Neural cell (in vitro differentiated cells): ENCODE data around the gene LDLRAD4.

Experiments
- CTCF ChIP-seq: fragments of 450-650 bp; IDR thresholded peaks from 2 replicates; pipeline ENCODE4 v1.5.1; 2014; ENCODE audit warnings: antibody characterized with exemption, mild to moderate bottlenecking, moderate library complexity; ENCODE audit not compliant: poor library complexity, severe bottlenecking
- EP300 ChIP-seq: fragments of 450-650 bp; conservative IDR thresholded peaks from 2 replicates; pipeline ENCODE4 v1.6.1; 2014; ENCODE audit warnings: antibody characterized with exemption, mild to moderate bottlenecking, moderate library complexity; ENCODE audit not compliant: poor library complexity, severe bottlenecking

GRCh38 chr18:13446610-13447461 is 228.3 kb downstream of the LDLRAD4 start:
- TF ChIP-seq CTCF: no peak
- no peak for TF ChIP-seq EP300
